ENCODE data around the gene PTCHD4.

The PTCHD4 gene

DNA sequence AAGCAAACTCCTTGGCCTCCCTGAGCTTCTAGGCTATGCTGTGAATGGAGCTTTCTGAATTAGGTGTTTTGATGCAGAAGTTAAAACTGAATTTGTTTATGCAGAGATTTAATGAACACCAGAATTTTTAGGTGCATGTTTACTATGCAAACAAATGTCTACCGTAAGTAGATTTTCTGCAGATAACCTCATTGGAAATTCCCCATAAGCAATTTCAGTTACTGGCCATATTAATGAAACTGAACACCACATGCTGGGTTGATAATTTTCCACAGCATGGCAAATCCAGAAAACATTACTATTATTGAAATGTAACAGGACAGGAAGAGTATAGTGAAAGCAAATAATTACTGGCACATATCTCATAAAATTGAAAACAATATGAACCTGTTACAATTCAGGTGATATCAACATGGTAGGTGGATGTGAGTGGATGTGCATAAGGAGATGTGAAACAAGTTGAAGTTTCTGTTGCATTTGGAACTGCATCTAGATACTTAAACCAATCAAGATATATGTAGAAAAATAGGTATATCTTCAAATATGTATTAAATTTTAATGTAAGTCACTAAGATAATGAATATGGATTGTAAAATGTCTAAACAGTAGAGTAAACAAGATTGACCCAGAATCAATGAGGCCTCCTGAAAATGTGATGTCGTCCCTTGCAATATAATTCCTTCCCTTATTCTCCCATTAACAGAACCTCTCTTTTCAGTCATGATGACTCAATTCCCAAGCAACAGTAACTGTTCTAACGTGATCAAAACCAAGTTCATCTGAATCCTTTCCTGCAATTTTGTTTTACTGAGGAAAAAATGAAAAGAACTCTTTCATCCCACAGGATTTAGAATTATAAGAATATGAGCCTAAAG, 11.0 kb downstream of the PTCHD4 start:
- DNase-seq: no peak

DNA sequence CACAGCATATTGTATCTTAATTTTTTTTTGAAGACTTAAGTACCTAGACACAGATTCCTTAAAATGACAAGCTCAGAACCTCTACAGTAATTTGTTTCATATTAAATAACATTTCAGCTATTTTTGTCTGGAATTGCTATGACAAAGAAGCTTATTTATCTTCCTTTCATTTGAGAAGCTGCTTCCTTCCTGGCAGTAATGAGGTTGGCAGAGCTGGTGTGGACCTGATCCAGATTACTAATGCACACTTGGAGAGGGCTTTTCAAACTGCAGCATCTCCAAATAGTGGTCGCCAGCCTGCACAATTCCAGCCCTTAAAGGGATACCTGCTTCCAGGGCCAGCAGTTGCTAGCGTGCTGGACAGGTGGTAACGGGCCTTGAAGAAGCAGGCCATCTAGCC, 12.1 kb downstream of the PTCHD4 start:
- no peak for DNase-seq

DNA sequence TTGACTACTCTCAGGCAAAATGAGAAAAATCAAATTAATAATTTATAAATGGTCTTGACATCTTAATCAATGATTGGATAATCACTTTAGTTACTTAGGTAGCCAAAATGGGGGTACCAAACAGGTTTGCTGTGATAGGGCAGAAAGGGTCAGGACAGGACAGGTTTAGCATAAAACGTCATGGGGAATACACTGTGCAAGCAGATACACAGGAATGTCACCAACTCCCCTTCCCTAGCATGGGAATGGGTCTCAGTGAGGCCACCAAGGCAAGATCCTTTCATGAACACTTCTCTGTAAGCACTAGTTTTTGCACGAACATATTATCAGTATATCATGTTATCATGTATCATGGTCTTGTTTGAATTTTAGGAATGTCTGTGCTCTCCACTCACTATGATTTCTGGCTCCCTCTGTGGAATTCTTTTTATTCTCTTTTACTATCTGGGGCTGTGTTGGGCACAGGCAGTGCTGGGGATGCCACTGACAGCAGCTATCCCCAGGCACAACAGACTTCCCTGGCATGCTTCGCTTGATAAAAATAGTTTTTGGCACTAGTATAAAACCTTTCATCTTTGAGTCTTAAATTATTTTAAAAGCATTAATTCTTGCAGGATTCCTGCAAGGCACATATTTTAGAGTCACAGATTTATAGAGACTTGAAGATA, 18.3 kb downstream of the PTCHD4 start:
- no peak for DNase-seq

DNA sequence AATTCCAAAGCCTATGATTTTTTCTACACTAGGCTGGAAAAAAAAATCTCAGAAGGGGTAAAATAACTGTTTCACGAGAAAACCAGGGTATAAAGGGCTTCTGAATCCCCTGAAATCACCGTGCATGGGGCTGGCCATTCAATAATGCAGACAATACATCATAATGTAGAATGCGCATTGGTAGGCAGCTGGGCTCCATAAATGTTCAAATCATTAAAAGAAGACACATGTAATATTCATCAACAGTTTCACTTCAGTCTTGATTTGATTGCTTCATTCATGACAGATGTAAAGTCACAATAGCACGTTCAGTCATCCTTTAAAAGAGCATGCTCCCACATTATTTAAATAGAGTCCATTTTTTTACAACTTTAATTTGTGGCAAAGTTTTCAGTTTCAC, 20.5 kb downstream of the PTCHD4 start:
- DNase-seq: no peak

DNA sequence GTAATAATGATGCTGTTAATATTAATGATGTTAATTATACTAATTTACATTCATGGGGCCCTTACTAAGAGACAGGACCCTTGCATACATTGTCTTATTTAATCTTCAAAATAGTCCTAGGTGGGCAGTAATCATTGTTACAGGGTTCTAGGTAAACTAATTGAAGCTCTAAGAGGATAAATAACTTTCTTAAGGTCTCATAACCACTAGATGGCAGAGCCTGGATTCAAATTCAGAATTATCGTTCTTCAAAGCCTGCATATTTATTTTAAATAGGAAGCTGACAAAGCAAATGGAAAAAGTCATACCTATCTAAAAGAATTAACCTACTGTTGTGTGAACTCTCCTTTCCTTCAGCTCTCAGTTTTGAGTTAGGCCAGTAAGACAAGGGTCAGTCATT, 23.5 kb downstream of the PTCHD4 start:
- no peak for DNase-seq

DNA sequence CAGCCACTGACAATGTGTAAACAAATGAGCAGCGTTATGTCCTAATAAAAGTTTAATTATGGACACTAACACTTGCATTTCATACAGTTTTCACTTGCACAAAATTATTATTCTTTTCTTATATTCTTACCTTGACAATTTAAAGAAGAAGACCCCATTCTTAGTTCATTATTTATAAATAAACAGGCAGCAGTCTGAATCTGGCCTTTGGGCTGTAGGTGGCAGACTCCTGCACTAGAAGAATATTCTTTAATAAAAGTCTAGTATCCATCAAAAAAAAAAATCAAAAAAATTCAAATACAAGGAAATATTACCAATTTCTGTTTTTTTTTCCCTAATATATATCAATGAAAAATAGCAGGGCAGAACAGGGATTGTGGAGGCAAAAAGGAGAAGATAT, 24.8 kb downstream of the PTCHD4 start:
- no peak for DNase-seq

DNA sequence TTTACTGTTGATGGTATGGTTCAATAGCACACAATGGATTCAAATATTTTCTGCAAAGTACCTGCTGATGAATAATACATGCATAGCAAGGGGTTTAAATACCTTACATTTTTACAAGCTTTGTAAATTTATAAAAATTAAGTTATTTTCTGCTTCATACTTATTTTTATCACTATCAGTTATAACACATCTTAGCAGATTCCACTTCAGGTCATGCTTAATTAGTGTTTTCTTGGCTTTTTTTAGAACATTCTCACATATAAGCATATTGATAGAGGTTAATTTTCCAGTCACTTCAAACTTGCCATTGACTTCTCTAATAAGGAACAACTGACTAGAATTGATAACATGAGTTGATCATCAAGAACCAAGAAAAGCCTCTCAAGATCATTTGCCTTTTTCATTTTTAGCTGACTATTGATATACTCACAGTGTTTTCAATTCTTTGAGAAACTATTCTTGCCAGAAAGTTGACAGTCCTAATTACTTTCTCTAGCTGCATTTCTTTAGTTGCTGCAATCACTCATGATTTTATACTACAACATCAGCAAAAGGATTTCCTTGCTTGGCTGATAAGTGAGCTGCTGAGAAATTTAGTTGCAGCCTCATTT, 25.8 kb downstream of the PTCHD4 start:
- DNase-seq: no peak

DNA sequence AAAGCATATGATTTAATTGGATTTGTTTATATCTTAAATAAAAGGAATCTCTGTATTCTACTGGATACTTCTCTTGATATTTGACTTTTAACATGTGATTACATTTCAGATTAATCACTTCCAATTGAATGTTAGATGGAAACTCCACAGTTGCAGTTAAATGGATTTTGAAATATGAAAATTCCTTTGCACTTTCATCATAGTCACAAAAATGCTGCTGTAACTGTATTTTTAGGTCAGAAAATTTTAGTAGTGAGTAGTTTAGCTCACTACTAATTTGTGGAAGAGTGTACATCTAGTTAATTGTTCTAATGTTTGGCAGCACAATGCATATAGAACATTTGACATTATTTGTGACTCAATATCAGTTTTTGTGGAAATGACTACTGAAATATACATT, 26.8 kb downstream of the PTCHD4 start:
- DNase-seq: no peak

DNA sequence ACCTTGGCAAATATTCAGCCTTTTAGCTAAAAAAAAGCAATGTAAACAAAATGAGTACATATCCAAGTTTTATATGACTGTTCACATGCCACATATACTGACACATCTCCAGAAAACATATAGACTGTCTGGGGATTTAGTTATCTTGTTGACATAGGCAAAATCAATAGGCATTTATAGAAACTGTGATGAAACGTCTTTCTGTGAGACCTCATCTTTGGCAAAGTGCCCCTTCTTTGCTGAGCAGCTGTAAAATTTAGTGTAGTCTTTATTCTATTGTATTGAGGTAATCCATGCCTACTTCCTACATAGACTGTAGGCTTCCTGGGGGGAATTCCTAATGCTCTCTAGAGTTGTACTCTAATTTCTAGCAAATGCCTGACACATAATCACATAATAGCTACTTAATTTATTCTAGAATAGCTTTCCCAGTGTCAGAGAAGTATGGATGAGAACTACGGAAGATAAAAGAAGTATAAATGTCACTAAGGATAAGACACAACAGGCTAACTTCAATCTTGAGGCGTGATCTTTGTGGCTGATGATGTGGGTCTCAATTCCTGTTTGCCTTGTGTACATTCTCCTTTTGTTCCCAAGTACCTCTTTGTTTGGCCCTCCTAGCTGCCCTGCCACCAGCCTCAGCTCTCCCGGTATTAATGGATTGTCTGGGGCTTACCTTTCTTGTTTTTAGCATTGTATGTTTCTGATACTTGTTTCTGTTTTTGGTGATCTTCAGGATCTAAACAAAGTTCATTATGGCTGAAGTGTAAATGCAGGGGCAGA, 30.6 kb downstream of the PTCHD4 start:
- DNase-seq: no peak

DNA sequence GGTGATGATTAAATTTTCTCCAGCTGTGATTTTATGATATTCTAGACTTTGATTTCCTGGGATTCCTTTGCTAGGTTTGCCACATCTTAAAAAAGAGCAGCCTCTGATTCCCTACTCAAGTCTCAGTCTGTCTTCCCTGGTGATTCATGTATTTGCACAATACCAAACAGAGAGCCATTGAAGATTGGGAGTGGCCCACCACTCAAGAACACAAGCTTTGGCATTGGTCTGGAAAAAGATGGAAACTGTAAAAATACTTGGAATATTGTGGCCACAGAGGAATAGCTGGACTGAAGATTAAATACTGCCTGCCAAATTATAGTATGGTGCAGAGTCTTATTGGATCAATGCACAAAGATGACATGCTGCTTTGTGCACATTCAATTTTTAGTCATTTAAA, 32.9 kb downstream of the PTCHD4 start:
- DNase-seq: no peak

DNA sequence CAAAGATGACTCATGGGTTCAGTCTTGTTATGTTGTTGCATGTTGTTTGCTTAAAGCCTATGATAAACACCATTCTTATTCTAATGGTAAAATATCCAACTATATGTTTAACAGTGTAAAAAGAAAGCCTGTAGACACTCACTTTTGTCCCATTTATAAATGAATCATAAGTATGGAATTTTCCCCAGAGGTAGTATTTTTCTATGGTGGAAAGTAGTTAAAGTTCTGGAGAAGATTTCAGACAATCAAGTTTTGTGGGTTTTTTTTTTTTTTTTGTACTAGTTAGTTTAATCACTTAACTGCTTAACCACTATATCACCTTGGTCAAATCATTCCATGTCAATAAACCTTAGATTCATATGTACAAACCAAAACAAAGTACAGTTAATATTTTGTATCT, 35.8 kb downstream of the PTCHD4 start:
- no peak for DNase-seq

DNA sequence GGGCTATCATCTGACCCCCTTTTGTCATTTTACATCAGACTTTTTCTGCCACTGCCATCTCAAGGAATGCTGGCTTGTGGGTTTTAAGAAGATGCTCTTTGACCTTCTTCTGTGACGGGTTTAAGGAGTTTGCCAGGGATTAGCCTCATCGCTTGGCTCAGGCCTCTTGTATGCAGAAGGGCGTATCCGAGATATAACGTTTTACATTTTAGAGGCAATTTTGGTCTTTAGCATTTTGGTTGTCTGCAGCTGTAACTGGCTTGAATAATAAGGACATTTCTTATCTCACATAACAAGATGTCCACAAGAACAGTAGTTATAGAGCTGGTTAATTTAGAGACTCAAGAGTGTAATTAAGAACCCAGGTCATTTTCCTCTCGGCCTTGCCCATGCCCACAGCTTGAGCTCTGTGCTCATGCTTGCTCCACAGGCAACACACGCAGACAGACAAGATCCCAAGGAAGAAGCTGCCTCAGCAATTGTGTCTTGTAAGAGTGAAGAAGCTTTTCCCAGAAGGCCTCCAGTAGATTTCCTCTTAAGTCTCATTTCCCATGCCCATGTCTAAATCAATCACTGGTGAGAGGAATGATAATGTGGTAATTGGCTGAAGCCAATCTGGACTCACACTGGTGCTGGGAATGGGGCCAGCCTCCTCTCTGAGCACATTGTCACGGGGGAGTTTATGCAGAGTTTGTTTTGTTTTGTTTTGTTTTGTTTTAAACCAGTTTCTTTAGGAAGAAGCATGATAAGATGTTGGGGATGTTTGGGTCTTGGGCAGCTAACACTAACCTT, 36.8 kb downstream of the PTCHD4 start:
- no peak for DNase-seq

DNA sequence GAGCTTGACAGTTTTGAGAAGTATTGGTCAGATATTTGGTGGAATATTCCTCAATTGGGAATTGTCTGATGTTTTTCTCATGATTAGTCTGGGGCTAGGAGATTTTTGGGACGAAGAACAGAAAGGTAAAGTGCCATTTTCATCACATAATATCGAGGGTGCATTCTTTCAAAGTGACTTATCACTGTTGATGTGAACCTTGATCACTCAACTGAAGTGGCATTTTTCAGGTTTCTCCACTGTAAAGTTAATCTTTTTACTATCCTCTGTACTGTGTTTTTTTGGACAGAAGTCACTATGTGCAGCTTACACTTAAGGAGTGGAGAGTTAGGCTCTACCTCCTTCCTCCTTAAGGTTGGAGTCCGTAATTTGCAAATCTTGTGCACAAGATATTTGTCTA, 39.2 kb downstream of the PTCHD4 start:
- no peak for DNase-seq

DNA sequence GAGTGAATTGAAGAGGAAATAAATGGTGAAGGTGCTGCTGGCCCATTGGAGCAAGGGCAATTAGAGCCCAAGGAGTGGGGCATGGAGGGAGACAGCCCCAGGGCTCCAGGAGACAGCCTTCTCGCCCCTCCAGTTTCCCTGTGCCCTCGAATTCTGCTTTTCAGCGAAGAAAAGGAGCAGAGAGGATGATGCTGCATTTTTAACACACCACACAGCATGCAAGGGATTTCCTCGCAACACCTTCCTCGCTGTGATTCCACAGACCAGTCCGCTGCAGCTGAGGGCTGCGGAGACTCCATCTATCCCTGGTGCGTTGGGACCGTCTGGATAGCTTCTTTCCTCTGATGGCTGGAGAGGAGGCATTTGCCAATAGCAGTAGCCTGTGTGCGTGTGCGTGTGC, 41.7 kb downstream of the PTCHD4 start:
- no peak for DNase-seq

DNA sequence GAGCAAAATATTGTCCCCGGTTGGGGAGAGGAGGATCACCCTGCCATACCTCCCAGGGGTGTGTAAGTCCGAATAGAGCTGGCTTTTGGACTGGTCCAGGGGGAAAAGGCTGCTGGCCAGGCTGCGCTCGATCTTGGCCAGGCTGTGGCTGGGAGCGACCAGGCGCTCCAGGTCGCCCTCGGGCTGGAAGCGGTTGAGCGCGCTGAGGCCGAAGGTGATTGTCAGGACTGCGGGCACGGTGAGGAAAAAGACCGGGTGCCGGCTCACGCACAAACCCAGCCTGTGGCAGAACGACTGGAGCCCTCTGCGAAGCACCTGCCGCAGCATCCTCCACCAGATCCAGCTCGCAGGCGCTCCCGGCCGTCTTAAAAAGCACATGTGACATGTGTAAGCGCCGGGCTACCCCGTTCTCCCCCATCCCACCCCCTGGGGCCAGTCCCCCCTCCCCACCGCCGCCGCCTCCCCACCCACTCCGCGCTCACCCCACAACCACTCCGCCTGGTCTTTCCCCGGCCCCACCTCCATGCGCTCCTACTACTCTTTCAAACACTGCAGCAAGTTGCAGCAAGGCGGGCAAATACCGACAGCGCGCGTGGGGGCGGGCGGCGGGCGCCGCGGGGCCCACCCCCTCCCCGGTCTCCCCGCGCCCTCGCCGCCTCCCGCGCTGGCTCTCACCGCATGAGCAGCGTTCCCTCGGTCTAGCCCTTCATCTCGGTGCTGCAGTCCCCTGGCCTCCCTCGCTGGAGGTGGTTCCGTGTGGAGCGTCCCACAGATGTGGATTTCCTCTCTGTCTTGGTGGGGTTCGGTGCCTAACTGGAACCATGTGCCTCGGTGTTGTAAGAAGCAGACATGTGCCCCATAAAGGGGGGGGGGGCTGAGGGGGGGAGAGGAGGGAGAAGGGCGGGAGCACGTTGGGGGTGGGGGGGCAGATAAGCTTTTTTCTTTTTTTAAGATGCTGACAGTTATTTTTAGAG, 42.4 kb downstream of the PTCHD4 start:
- no peak for DNase-seq

DNA sequence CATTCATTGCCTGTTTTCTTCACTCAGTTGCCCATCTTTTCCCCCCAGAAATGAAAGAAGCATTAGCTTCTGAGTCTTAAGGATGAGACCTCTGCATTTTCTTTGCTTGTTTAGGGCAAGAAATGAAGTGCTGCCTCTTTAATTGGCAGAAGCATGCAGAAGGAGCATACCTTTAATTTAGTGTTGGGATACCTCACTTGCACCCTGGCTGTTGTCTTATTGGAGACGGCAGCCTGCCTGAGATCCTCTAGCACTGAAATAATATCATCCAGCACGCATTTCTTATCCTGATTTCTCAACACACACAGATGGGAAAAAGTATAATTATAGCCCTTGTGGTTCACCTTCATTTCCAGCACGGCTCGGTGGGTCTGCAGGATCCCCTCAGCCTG, 43.1 kb downstream of the PTCHD4 start:
- DNase-seq: no peak

DNA sequence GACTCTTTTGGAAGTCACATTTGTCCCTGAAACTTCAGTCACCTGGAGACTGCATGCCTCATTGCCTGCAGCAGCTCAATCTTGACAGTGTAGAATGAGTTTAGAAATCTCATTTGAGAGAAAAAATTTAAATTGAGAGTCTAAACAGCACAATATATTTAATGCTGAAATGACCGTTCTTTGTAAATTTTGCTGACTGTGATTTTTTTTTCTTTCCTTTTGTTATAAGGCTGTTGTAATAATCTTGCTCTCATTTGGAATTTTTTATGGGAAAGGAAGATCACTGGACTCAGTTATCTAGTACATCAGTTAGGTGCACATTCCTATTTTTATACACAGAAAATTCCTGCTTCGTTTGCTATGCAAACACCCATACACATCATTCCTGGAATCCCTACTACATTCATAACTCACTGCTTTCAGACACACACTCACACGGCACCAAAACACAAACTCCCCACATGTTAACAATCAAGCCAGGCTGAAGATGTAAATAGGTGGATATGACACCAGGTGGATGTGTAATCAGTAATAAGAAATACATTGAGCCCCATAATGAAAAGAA, 43.8 kb downstream of the PTCHD4 start:
- no peak for DNase-seq

DNA sequence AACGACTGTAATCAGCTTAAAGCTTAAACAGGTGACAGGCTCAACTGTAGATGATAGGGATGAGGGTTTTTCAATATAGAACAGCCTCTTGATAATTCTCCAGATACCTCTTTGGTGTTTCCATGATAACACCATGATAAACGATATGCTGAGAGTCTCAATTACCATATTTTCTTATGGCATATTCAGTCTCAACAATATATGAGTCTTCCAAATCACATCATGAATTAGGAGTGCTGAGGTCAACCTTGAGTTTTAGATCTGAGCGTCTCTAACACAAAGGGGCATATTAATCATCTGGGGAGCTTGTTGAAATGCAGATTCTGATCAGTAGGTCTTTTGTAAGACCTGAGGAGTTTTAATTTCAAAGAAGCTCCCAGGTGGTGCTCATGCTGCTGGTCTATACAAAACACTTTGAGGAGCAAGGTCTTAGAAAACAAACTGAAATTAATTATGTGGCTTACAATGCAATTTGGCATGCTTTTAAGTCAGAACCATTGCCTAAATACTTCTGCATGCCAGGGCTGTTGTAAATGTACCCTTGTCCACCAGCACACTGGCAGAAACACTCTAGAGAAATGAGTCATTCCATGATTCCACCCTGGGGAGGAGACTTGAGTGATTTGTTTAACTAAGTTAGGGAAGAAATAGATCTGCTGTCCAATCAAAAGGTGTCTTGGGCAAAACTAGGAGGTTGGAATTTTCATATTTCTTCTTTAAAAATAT, 49.6 kb downstream of the PTCHD4 start:
- DNase-seq: no peak
